Thoracic aorta (tissue), 2 donors: ENCODE measurements around the gene PRKAA2. TPM values are rescaled to one million over a fixed set of nuclear protein-coding genes. Genes with fewer than 3 reads are reported as not detected.

Experiments used
- ATAC-seq: fragments of 150-250 bp; one replicate; pipeline ENCODE4 v1.8.0; 2017; ENCODE audit warnings: low read depth; ENCODE audit not compliant: insufficient number of reproducible peaks, low FRiP score
- DNase-seq: peaks from one replicate; pipeline ENCODE4 v3.0.0-alpha.2; 2020; ENCODE audit warnings: low spot score
- H3K27ac ChIP-seq, 2 donors: fragments of 200-600 bp; sonication (generic); 1 replicate in 1 of 2; 2 replicates in 1 of 2; pipeline ENCODE4 v1.5.1; 2016; ENCODE audit warnings: mild to moderate bottlenecking in 2 of 2, moderate library complexity in 2 of 2
- H3K27me3 ChIP-seq: fragments of 200-600 bp; sonication (generic); replicated peaks from 2 replicates; pipeline ENCODE4 v1.6.0; 2016; ENCODE audit warnings: mild to moderate bottlenecking; ENCODE audit not compliant: insufficient read depth
- H3K36me3 ChIP-seq: fragments of 200-600 bp; sonication (generic); one replicate; pipeline ENCODE4 v1.5.1; 2016
- H3K4me1 ChIP-seq, 2 donors: fragments of 200-600 bp; sonication (generic); 1 replicate in 1 of 2; 2 replicates in 1 of 2; pipeline versions ENCODE4 v1.5.1 to v1.6.0; 2016; ENCODE audit warnings: low read depth in 2 of 2, mild to moderate bottlenecking in 1 of 2; ENCODE audit not compliant: control insufficient read depth in 1 of 2
- H3K4me3 ChIP-seq: fragments of 200-600 bp; sonication (generic); 2 replicates; pipeline ENCODE4 v1.5.1; 2016; ENCODE audit warnings: mild to moderate bottlenecking
- H3K9me3 ChIP-seq: fragments of 200-600 bp; sonication (generic); 2 replicates; pipeline ENCODE4 v1.5.1; 2016
- CTCF ChIP-seq: fragments of 200-600 bp; sonication (generic); IDR thresholded peaks from one replicate; pipeline ENCODE4 v1.5.1; 2019; ENCODE audit warnings: antibody characterized with exemption
- total RNA-seq, 2 donors: library from RNA; depleted of rRNA; stranded (reverse); fragments of >200 nt; gene quantifications; one replicate each; pipeline versions ENCODE4 v1.1.0 to v1.2.3, GENCODE V29; 2016

Gene PRKAA2
- total RNA-seq, 2 donors from 2014 or later = 9.2 to 16.9 TPM

GRCh38 chr1:56758135-56758534, 113.0 kb downstream of the PRKAA2 start:
- TF ChIP-seq CTCF = no peak
- no peak for ATAC-seq
- Histone ChIP-seq H3K27ac (no peak overlapping the region), H3K4me3 (no peak overlapping the region), H3K36me3 (no peaks in the 10 kb centered on the region), H3K4me1 (no peaks in the 10 kb centered on the region), H3K9me3 (no peaks in the 10 kb centered on the region), H3K27me3 (no peaks in the 10 kb centered on the region)
- DNase-seq = no peak

GRCh38 chr1:56758794-56759193, 113.7 kb downstream of the PRKAA2 start:
- no peak for ATAC-seq
- Histone ChIP-seq H3K9me3 (no peaks in the 10 kb centered on the region), H3K27ac (no peak overlapping the region), H3K4me3 (no peak overlapping the region), H3K36me3 (no peaks in the 10 kb centered on the region), H3K27me3 (no peaks in the 10 kb centered on the region), H3K4me1 (no peaks in the 10 kb centered on the region)
- no peak for TF ChIP-seq CTCF
- DNase-seq = no peak

Other genes starting within 250 kb of the PRKAA2 start
- gene PLPP3, start 65.8 kb upstream of the PRKAA2 start, total RNA-seq = 100 to 1,000 TPM; 164 to 271 TPM
- gene FYB2, start 174.1 kb downstream of the PRKAA2 start, total RNA-seq = not detected
- not detected for gene C8A, start 209.5 kb downstream of the PRKAA2 start, total RNA-seq